DND-41 (cell line): Measurements from ENCODE around the gene ZSWIM4.

ENCODE experiments used
- CTCF ChIP-seq: IDR thresholded peaks from 2 replicates; pipeline ENCODE4 v1.5.1; 2012; ENCODE audit warnings: borderline replicate concordance, low read length, moderate library complexity, mild to moderate bottlenecking; ENCODE audit not compliant: poor library complexity, severe bottlenecking; ENCODE audit errors: extremely low read depth
- EZH2 ChIP-seq: IDR thresholded peaks from 3 replicates; pipeline ENCODE4 v1.6.1; 2012; ENCODE audit warnings: borderline replicate concordance, low read depth, mild to moderate bottlenecking, moderate library complexity, low read length, inconsistent platforms; ENCODE audit not compliant: severe bottlenecking

GRCh38 chr19:13864667-13865570 lies 69.7 kb downstream of the ZSWIM4 start:
- TF ChIP-seq CTCF (no peak), EZH2 (peak; percentile 77)
